Neural progenitor cell (in vitro differentiated cells): Measurements from ENCODE around the gene HDAC7.
A peak's percentile ranks its signal among the peaks of the same experiment; 100 is the strongest.

Experiments used
- EZH2 ChIP-seq: fragments of 200-600 bp; sonication (generic); IDR thresholded peaks from 2 replicates; pipeline ENCODE4 v1.6.1; 2017; ENCODE audit warnings: antibody characterized with exemption, mild to moderate bottlenecking, moderate library complexity
- EZH2phosphoT487 ChIP-seq: fragments of 200-600 bp; sonication (generic); IDR thresholded peaks from 2 replicates; pipeline ENCODE4 v1.6.1; 2017; ENCODE audit warnings: antibody characterized with exemption
- TF ChIP-seq, protein P1 (sequence below): fragments of 200-600 bp; sonication (generic); IDR thresholded peaks from 2 replicates; pipeline ENCODE4 v1.5.1; 2017; ENCODE audit warnings: antibody characterized with exemption, mild to moderate bottlenecking

DNA sequence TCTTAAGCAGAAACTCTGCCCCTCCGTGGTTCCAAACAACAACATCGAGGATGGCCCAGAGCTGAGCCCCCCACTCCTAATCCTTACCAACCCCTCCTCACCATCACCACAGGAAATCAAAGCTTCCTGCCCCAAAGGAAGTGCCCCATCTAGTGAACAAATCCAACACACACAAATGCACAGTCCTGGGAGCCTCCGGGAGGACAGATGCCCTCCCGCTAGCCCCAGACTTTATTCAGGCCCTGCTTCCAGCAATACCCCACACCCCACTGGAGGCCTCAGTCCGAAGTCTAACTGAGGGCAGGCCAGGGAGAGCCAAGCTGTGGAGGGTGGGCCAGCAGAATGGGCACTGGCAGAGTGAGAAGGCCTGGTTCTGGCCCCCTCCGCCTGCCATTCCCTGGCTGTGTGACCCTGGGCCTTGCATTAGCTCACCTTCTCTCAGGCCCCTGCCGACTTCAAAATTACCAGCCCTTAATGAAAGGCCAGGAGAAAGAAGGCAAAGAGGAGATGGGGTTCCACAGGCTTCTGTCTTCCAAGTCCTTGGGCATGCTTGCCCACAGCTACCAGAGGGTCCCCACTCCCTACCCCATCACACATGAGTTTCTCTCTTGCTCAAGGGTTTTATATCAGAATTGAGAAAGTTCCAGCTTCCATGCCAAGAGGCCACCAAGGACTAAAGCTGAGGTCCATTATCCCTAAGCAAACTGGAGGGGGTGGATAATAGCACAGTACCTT, 2.3 kb downstream of the HDAC7 start:
- TF ChIP-seq, protein P1, sequence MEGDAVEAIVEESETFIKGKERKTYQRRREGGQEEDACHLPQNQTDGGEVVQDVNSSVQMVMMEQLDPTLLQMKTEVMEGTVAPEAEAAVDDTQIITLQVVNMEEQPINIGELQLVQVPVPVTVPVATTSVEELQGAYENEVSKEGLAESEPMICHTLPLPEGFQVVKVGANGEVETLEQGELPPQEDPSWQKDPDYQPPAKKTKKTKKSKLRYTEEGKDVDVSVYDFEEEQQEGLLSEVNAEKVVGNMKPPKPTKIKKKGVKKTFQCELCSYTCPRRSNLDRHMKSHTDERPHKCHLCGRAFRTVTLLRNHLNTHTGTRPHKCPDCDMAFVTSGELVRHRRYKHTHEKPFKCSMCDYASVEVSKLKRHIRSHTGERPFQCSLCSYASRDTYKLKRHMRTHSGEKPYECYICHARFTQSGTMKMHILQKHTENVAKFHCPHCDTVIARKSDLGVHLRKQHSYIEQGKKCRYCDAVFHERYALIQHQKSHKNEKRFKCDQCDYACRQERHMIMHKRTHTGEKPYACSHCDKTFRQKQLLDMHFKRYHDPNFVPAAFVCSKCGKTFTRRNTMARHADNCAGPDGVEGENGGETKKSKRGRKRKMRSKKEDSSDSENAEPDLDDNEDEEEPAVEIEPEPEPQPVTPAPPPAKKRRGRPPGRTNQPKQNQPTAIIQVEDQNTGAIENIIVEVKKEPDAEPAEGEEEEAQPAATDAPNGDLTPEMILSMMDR, result peak; percentile 25
- TF ChIP-seq EZH2phosphoT487, result no peak
- no peak for TF ChIP-seq EZH2
